HEK293 (cell line): ENCODE measurements around the gene TXNDC11.
A peak's percentile ranks its signal among the peaks of the same experiment; 100 is the strongest.

ENCODE experiments used
- CTCF ChIA-PET: fragments of 350-600 bp; formaldehyde crosslinking; extraction: SDS; loops from one replicate; lab custom pipeline; 2021; ENCODE audit warnings: antibody characterized with exemption; lab: Yijun Ruan, JAX
- POLR2A ChIA-PET: fragments of 300-600 bp; formaldehyde crosslinking; extraction: SDS; loops from one replicate; lab custom pipeline; 2020; ENCODE audit warnings: antibody characterized with exemption, inconsistent platforms; lab: Yijun Ruan, JAX
- H3K27ac ChIP-seq: fragments of 200-500 bp; sonication (Bioruptor generic); 2 replicates; pipeline ENCODE4 v1.5.1; 2014; ENCODE audit warnings: low read depth, low read length, control low read depth, inconsistent platforms; ENCODE audit errors: extremely low read depth
- H3K36me3 ChIP-seq, 2 experiments: fragments of 200-500 bp in 1 of 2; sonication (Bioruptor generic) in 1 of 2; 1 replicate in 1 of 2; 2 replicates in 1 of 2; pipeline ENCODE4 v1.5.1; 2014 to 2017; ENCODE audit warnings: inconsistent platforms in 2 of 2, low read length in 2 of 2; ENCODE audit not compliant: control insufficient read depth in 2 of 2, insufficient read depth in 1 of 2
- H3K4me1 ChIP-seq: fragments of 200-500 bp; sonication (Bioruptor generic); 2 replicates; pipeline ENCODE4 v1.5.1; 2014; ENCODE audit warnings: mild to moderate bottlenecking, low read length, inconsistent platforms; ENCODE audit not compliant: control insufficient read depth, insufficient read depth
- H3K4me3 ChIP-seq: 2 replicates; pipeline ENCODE4 v1.5.1; 2011; ENCODE audit warnings: low read depth, mild to moderate bottlenecking, control low read depth, low read length, moderate library complexity
- H3K9me3 ChIP-seq: fragments of 200-500 bp; sonication (Bioruptor generic); 2 replicates; pipeline ENCODE4 v1.5.1; 2014; ENCODE audit warnings: low read depth, low read length, inconsistent platforms; ENCODE audit not compliant: control insufficient read depth, insufficient read depth
- FEZF1 ChIP-seq: fragments of 450-650 bp; formaldehyde crosslinking; IDR thresholded peaks from 2 replicates; pipeline ENCODE4 v1.5.1; 2016; ENCODE audit warnings: missing biosample characterization, missing genetic modification characterization
- GFI1B ChIP-seq: fragments of 450-650 bp; formaldehyde crosslinking; IDR thresholded peaks from 2 replicates; pipeline ENCODE4 v1.5.1; 2016; ENCODE audit warnings: missing biosample characterization, missing genetic modification characterization
- HIC1 ChIP-seq: fragments of 450-650 bp; formaldehyde crosslinking; IDR thresholded peaks from 2 replicates; pipeline ENCODE4 v1.5.1; 2016; ENCODE audit warnings: missing biosample characterization, missing genetic modification characterization
- HOXA7 ChIP-seq: sonication (generic); formaldehyde crosslinking; IDR thresholded peaks from 2 replicates; pipeline ENCODE4 v1.8.1; 2022; ENCODE audit warnings: missing genetic modification reagents, borderline replicate concordance
- KLF10 ChIP-seq: fragments of 450-650 bp; IDR thresholded peaks from 2 replicates; pipeline ENCODE4 v1.5.1; 2018; ENCODE audit warnings: missing biosample characterization, mild to moderate bottlenecking, missing genetic modification characterization
- MZF1 ChIP-seq: fragments of 450-650 bp; formaldehyde crosslinking; IDR thresholded peaks from 2 replicates; pipeline ENCODE4 v1.5.1; 2017; ENCODE audit warnings: missing biosample characterization, missing genetic modification characterization, borderline replicate concordance
- RBAK ChIP-seq: fragments of 450-650 bp; formaldehyde crosslinking; IDR thresholded peaks from 2 replicates; pipeline ENCODE4 v1.5.1; 2016; ENCODE audit warnings: missing biosample characterization, missing genetic modification characterization
- SCRT1 ChIP-seq: fragments of 450-650 bp; formaldehyde crosslinking; IDR thresholded peaks from 2 replicates; pipeline ENCODE4 v1.5.1; 2016; ENCODE audit warnings: missing biosample characterization, missing genetic modification characterization, borderline replicate concordance
- ZBTB17 ChIP-seq: fragments of 450-650 bp; formaldehyde crosslinking; IDR thresholded peaks from 2 replicates; pipeline ENCODE4 v1.5.1; 2016; ENCODE audit warnings: missing biosample characterization, missing genetic modification characterization
- ZNF341 ChIP-seq: fragments of 450-650 bp; formaldehyde crosslinking; IDR thresholded peaks from 2 replicates; pipeline ENCODE4; 2016; ENCODE audit warnings: low read depth, missing biosample characterization, missing genetic modification characterization
- ZNF366 ChIP-seq: fragments of 450-650 bp; formaldehyde crosslinking; conservative IDR thresholded peaks from 2 replicates; pipeline ENCODE4 v1.5.1; 2016; ENCODE audit warnings: missing biosample characterization, missing genetic modification characterization
- ZNF529 ChIP-seq: fragments of 450-650 bp; formaldehyde crosslinking; IDR thresholded peaks from 2 replicates; pipeline ENCODE4 v1.5.1; 2017; ENCODE audit warnings: missing genetic modification characterization, missing biosample characterization; ENCODE audit not compliant: insufficient replicate concordance
- ZNF561 ChIP-seq: fragments of 450-650 bp; IDR thresholded peaks from 2 replicates; pipeline ENCODE4 v1.5.1; 2018; ENCODE audit warnings: missing biosample characterization, missing genetic modification characterization, borderline replicate concordance
- ZNF677 ChIP-seq: fragments of 450-650 bp; IDR thresholded peaks from 2 replicates; pipeline ENCODE4 v1.5.0; 2018; ENCODE audit warnings: missing biosample characterization, mild to moderate bottlenecking, missing genetic modification characterization, moderate library complexity
- ZNF791 ChIP-seq: fragments of 450-650 bp; formaldehyde crosslinking; IDR thresholded peaks from 2 replicates; pipeline ENCODE4 v1.5.1; 2016; ENCODE audit warnings: missing biosample characterization, missing genetic modification characterization
- ZXDB ChIP-seq: fragments of 450-650 bp; formaldehyde crosslinking; IDR thresholded peaks from 2 replicates; pipeline ENCODE4 v1.5.1; 2016; ENCODE audit warnings: missing biosample characterization, missing genetic modification characterization
- TF ChIP-seq, protein P1 (sequence below): fragments of 450-650 bp; IDR thresholded peaks from 2 replicates; pipeline ENCODE4 v1.5.1; 2018; ENCODE audit warnings: missing biosample characterization, mild to moderate bottlenecking, missing genetic modification characterization
- TF ChIP-seq, protein P2 (sequence below): fragments of 450-650 bp; formaldehyde crosslinking; optimal IDR thresholded peaks from 2 replicates; pipeline ENCODE3; 2016; ENCODE audit warnings: missing biosample characterization, mild to moderate bottlenecking, missing genetic modification characterization
- TF ChIP-seq, protein P3 (sequence below): fragments of 450-650 bp; formaldehyde crosslinking; IDR thresholded peaks from 2 replicates; pipeline ENCODE4 v1.5.1; 2016; ENCODE audit warnings: missing biosample characterization, missing genetic modification characterization
- TF ChIP-seq, protein P4 (sequence below): fragments of 450-650 bp; formaldehyde crosslinking; IDR thresholded peaks from 2 replicates; pipeline ENCODE4 v1.5.1; 2016; ENCODE audit warnings: missing biosample characterization, missing genetic modification characterization

TXNDC11 gene

DNA sequence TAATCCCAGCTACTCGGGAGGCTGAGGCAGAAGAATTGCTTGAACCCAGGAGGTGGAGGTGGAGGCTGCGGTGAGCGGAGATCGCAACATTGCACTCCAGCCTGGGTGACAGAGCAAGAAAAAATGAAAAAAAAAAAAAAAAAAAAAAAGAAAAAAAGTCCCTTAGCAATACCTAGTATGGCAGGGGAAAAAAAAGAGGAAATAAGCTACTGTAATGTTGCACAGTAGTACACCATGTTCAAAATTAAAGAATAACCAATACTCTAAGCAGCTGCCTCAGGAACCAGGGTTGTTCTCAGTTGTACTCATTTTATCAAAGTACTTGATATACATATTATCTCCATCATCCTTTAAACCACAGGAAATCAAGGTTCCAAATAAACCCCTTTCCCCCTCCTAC is 17.3 kb upstream of the TXNDC11 start:
- peaks cover 14% of the 10 kb centered on the region for H3K4me1 ChIP-seq
- no peaks in the 10 kb centered on the region for H3K9me3 ChIP-seq
- H3K4me3 ChIP-seq, result no peak overlapping the region
- ChIA-PET POLR2A (no interaction called here), CTCF (interaction anchor here (1.8 kb wide), 1 partner anchor 308 kb away, joined by 10 read pairs; no protein-coding TSS in a partner anchor)
- peaks cover 41 to 81% of the 10 kb centered on the region in 2 experiments for H3K36me3 ChIP-seq
- TF ChIP-seq FEZF1 (tag by site-specific recombination) (no peak), ZNF677 (tag by site-specific recombination) (no peak), ZNF341 (tag by site-specific recombination) (no peak), HOXA7 (CRISPR knock-in tag) (no peak), GFI1B (tag by site-specific recombination) (no peak)
- H3K27ac ChIP-seq, result no peak overlapping the region

DNA sequence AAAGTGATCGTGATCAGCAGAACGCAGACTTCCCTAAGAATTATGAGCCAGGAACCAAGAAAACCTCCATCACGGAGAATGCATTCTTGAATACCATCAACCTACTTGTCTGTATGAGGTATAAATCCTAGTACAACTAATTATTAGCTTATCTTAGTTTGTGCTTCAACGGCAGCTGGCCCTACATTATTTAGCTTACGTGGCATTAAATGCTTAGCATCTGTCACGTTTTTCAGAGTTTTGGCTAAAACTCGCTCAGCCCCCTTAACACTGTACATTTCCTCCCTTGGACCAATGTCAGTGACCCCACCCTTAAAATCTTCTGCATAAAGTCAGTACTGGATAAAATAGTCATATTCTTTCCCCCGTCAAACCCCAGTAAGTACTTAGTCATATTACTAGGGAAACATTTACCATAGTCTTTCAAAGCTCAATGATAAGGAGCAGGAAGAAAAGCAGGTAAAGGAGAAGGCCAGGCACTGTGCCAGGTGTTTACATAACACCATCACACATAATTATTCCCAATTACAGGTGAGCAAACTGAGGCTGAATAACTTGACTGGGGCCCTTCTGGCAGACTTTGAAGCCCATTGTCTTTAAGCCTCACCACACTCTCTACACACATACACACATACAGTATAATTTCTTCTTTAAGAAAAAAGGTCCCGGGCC is 16.6 kb upstream of the TXNDC11 start:
- Histone ChIP-seq H3K4me3 (no peak overlapping the region), H3K9me3 (no peaks in the 10 kb centered on the region), H3K4me1 (peaks cover 14% of the 10 kb centered on the region), H3K27ac (no peak overlapping the region), H3K36me3 (peaks cover 36 to 78% of the 10 kb centered on the region in 2 experiments)
- TF ChIP-seq, protein P1, sequence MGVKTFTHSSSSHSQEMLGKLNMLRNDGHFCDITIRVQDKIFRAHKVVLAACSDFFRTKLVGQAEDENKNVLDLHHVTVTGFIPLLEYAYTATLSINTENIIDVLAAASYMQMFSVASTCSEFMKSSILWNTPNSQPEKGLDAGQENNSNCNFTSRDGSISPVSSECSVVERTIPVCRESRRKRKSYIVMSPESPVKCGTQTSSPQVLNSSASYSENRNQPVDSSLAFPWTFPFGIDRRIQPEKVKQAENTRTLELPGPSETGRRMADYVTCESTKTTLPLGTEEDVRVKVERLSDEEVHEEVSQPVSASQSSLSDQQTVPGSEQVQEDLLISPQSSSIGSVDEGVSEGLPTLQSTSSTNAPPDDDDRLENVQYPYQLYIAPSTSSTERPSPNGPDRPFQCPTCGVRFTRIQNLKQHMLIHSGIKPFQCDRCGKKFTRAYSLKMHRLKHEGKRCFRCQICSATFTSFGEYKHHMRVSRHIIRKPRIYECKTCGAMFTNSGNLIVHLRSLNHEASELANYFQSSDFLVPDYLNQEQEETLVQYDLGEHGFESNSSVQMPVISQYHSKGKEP, result no peak
- TF ChIP-seq HOXA7 (CRISPR knock-in tag) (no peak), SCRT1 (tag by site-specific recombination) (no peak)
- POLR2A ChIA-PET, result no interaction called here
- CTCF ChIA-PET, result interaction anchor here (0.6 to 1.8 kb wide), 2 partner anchors 309 to 347 kb away, joined by 9 to 10 read pairs; no protein-coding TSS in a partner anchor

- ChIA-PET POLR2A (interaction anchor here (1.3 kb wide), 1 partner anchor 15 kb away, joined by 4 read pairs; the partner anchor contains the start of gene TXNDC11), CTCF (no interaction called here)
- no peak overlapping the region for H3K27ac ChIP-seq
- peak; percentile 83 for TF ChIP-seq ZNF561 (tag by site-specific recombination)
- TF ChIP-seq KLF10 (tag by site-specific recombination), result 0 out of 2 replicates have a peak, but pooled peaks have one; percentile 26
- TF ChIP-seq ZNF529 (tag by site-specific recombination), result no peak
- TF ChIP-seq ZNF791, result no peak
- TF ChIP-seq ZXDB, result 0 out of 2 replicates have a peak, but pooled peaks have one; percentile 67
- peak; percentile 38; the same call in 1 of the 2 replicates for TF ChIP-seq MZF1 (tag by site-specific recombination)
- no peak for TF ChIP-seq RBAK (tag by site-specific recombination)
- TF ChIP-seq, protein P2, sequence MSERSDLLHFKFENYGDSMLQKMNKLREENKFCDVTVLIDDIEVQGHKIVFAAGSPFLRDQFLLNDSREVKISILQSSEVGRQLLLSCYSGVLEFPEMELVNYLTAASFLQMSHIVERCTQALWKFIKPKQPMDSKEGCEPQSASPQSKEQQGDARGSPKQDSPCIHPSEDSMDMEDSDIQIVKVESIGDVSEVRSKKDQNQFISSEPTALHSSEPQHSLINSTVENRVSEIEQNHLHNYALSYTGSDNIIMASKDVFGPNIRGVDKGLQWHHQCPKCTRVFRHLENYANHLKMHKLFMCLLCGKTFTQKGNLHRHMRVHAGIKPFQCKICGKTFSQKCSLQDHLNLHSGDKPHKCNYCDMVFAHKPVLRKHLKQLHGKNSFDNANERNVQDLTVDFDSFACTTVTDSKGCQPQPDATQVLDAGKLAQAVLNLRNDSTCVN (tag by site-specific recombination), result no peak
- 0 out of 2 replicates have a peak, but pooled peaks have one; percentile 12 for TF ChIP-seq ZNF366
- TF ChIP-seq, protein P3, sequence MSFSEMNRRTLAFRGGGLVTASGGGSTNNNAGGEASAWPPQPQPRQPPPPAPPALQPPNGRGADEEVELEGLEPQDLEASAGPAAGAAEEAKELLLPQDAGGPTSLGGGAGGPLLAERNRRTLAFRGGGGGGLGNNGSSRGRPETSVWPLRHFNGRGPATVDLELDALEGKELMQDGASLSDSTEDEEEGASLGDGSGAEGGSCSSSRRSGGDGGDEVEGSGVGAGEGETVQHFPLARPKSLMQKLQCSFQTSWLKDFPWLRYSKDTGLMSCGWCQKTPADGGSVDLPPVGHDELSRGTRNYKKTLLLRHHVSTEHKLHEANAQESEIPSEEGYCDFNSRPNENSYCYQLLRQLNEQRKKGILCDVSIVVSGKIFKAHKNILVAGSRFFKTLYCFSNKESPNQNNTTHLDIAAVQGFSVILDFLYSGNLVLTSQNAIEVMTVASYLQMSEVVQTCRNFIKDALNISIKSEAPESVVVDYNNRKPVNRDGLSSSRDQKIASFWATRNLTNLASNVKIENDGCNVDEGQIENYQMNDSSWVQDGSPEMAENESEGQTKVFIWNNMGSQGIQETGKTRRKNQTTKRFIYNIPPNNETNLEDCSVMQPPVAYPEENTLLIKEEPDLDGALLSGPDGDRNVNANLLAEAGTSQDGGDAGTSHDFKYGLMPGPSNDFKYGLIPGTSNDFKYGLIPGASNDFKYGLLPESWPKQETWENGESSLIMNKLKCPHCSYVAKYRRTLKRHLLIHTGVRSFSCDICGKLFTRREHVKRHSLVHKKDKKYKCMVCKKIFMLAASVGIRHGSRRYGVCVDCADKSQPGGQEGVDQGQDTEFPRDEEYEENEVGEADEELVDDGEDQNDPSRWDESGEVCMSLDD (tag by site-specific recombination), result no peak
- TF ChIP-seq, protein P4, sequence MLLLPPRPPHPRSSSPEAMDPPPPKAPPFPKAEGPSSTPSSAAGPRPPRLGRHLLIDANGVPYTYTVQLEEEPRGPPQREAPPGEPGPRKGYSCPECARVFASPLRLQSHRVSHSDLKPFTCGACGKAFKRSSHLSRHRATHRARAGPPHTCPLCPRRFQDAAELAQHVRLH (tag by site-specific recombination), result 0 out of 2 replicates have a peak, but pooled peaks have one; percentile 37
- peak; percentile 90 for TF ChIP-seq ZBTB17 (tag by site-specific recombination)
- 0 out of 2 replicates have a peak, but pooled peaks have one; percentile 41 for TF ChIP-seq HIC1
These were observed 15.3 kb upstream of the TXNDC11 start for GRCh38 chr16:11757671-11758545.

More at GRCh38 chr16:11757671-11758545, 15.3 kb upstream of the TXNDC11 start:
- H3K4me3 ChIP-seq, result no peak overlapping the region
- H3K4me1 ChIP-seq, result peaks cover 14% of the 10 kb centered on the region
- peaks cover 40 to 82% of the 10 kb centered on the region in 2 experiments for H3K36me3 ChIP-seq
- no peaks in the 10 kb centered on the region for H3K9me3 ChIP-seq
